B cell (primary cell): ENCODE data around the gene DNAH10. TPM values are rescaled to one million over a fixed set of nuclear protein-coding genes. Genes with fewer than 3 reads are reported as not detected.

Source experiments
- ATAC-seq: fragments of 200-7000 bp; cut with Tn5 transposase; one replicate; pipeline ENCODE4 v1.10.0; 2021; ENCODE audit warnings: low read depth, mild to moderate bottlenecking, moderate number of reproducible peaks, moderate library complexity
- CTCF ChIA-PET: fragments of 350-600 bp; sonication (Branson Sonifier 250); formaldehyde crosslinking; loops from one replicate; lab custom pipeline; 2021; ENCODE audit warnings: antibody characterized with exemption, inconsistent platforms; lab: Charles Lee
- POLR2A ChIA-PET: fragments of 350-600 bp; sonication (Branson Sonifier 250); formaldehyde crosslinking; loops from one replicate; lab custom pipeline; 2021; ENCODE audit warnings: antibody characterized with exemption; lab: Charles Lee
- DNase-seq: peaks from one replicate; pipeline ENCODE4 v3.0.0; 2013
- H2AFZ ChIP-seq: 2 replicates; pipeline ENCODE4 v1.6.1; 2012; ENCODE audit warnings: mild to moderate bottlenecking, low read depth, low read length; ENCODE audit not compliant: insufficient read depth, poor library complexity, severe bottlenecking
- H3K27ac ChIP-seq, 2 donors: 1 replicate in 1 of 2; 2 replicates in 1 of 2; pipeline ENCODE4 v1.5.1; 2012 to 2013; ENCODE audit warnings: low read length in 2 of 2, mild to moderate bottlenecking in 2 of 2, moderate library complexity in 1 of 2
- H3K27me3 ChIP-seq, 4 experiments: fragments of 200-600 bp in 1 of 4; sonication (generic) in 1 of 4; replicated peaks in 1 of 4; 1 replicate in 2 of 4; 2 replicates in 2 of 4; pipeline versions ENCODE4 v1.6.1 to v1.7.0; 2013 to 2016; ENCODE audit warnings: low read length in 3 of 4, mild to moderate bottlenecking in 2 of 4, mixed read lengths in 1 of 4, moderate library complexity in 1 of 4; ENCODE audit not compliant: insufficient read depth in 4 of 4, control insufficient read depth in 3 of 4; ENCODE audit errors: control extremely low read depth in 1 of 4
- H3K36me3 ChIP-seq, 2 experiments: replicated peaks in 1 of 2; 1 replicate in 1 of 2; 2 replicates in 1 of 2; pipeline versions ENCODE4 v1.6.1 to v1.7.1; 2013; ENCODE audit warnings: low read length in 1 of 2; ENCODE audit not compliant: insufficient read depth in 2 of 2, control insufficient read depth in 1 of 2; ENCODE audit errors: control extremely low read depth in 1 of 2, extremely low read depth in 1 of 2
- H3K4me1 ChIP-seq, 2 donors: fragments of 200-600 bp in 1 of 2; sonication (generic) in 1 of 2; 1 replicate in 1 of 2; 2 replicates in 1 of 2; pipeline versions ENCODE4 v1.5.1 to v1.6.1; 2013 to 2017; ENCODE audit warnings: low read length in 2 of 2; ENCODE audit not compliant: control insufficient read depth in 2 of 2, insufficient read depth in 2 of 2
- H3K4me2 ChIP-seq: replicated peaks from 2 replicates; pipeline ENCODE3; 2012; ENCODE audit warnings: mild to moderate bottlenecking, low read depth, low read length; ENCODE audit not compliant: poor library complexity, severe bottlenecking
- H3K4me3 ChIP-seq, 5 experiments: fragments of 200-600 bp in 1 of 5; sonication (generic) in 1 of 5; 1 replicate in 3 of 5; 2 replicates in 2 of 5; pipeline versions ENCODE4 v1.5.1 to v1.7.0; 2011 to 2016; ENCODE audit warnings: low read length in 4 of 5, mild to moderate bottlenecking in 4 of 5, low read depth in 2 of 5, control low read depth in 1 of 5, moderate library complexity in 1 of 5; ENCODE audit not compliant: insufficient read depth in 1 of 5; ENCODE audit errors: control extremely low read depth in 1 of 5, extremely low read depth in 1 of 5
- H3K79me2 ChIP-seq: fragments of 200-600 bp; sonication (generic); one replicate; pipeline ENCODE4 v1.6.0; 2016; ENCODE audit warnings: low read length; ENCODE audit not compliant: control insufficient read depth, insufficient read depth
- H3K9ac ChIP-seq: fragments of 200-600 bp; sonication (generic); 2 replicates; pipeline ENCODE4 v1.6.1; 2017; ENCODE audit warnings: mild to moderate bottlenecking, low read length, moderate library complexity
- H3K9me3 ChIP-seq, 3 donors: one replicate each; pipeline versions ENCODE4 v1.6.1 to v1.7.1; 2013; ENCODE audit warnings: low read length in 2 of 3; ENCODE audit not compliant: control insufficient read depth in 2 of 3, insufficient read depth in 1 of 3; ENCODE audit errors: control extremely low read depth in 1 of 3
- H4K20me1 ChIP-seq: 2 replicates; pipeline ENCODE4 v1.6.0; 2012; ENCODE audit warnings: mild to moderate bottlenecking, low read length; ENCODE audit not compliant: insufficient read depth, control insufficient read depth, poor library complexity, severe bottlenecking
- H3K27ac Mint-ChIP-seq: one replicate; pipeline ENCODE4 v1.8.0; 2021; ENCODE audit warnings: mixed read lengths
- H3K27me3 Mint-ChIP-seq: one replicate; pipeline ENCODE4 v1.8.0; 2021; ENCODE audit warnings: mixed read lengths
- H3K4me1 Mint-ChIP-seq: one replicate; pipeline ENCODE4 v1.8.0; 2021; ENCODE audit warnings: mixed read lengths
- H3K4me3 Mint-ChIP-seq: one replicate; pipeline ENCODE4 v1.8.0; 2021; ENCODE audit warnings: mixed read lengths
- H3K9me3 Mint-ChIP-seq: one replicate; pipeline ENCODE4 v1.8.0; 2022; ENCODE audit warnings: mixed read lengths; ENCODE audit not compliant: insufficient read depth
- CTCF ChIP-seq: fragments of 200-600 bp; IDR thresholded peaks from one replicate; pipeline ENCODE4 v1.8.0; 2022; ENCODE audit warnings: antibody characterized with exemption, mild to moderate bottlenecking
- EZH2 ChIP-seq: IDR thresholded peaks from 2 replicates; pipeline ENCODE4 v1.6.1; 2012; ENCODE audit warnings: borderline replicate concordance, low read depth, mild to moderate bottlenecking, moderate library complexity, low read length; ENCODE audit not compliant: insufficient read depth, poor library complexity, severe bottlenecking
- WGBS: methylation state at CpG from one replicate; pipeline ENCODE4 v1.1.5; 2013; ENCODE audit warnings: missing lambda C conversion rate; ENCODE audit not compliant: insufficient coverage; 5-methylcytosine and 5-hydroxymethylcytosine counted together
- intact Hi-C: fragments of 100-400 bp; cut with micrococcal nuclease; formaldehyde crosslinking; loops from one replicate; pipeline ENCODE4 v1.10.0; 2022
- polyA plus RNA-seq: library from polyadenylated mRNA; depleted of rRNA; stranded (reverse); fragments of >200 nt; gene quantifications from 2 replicates; pipeline ENCODE4 v1.2.3, GENCODE V29; 2012
- total RNA-seq, 2 donors: library from RNA; stranded (reverse); fragments of 120-200 nt in 1 of 2; gene quantifications; 1 replicate in 1 of 2; 2 replicates in 1 of 2; pipeline versions ENCODE4 v1.2.3 to v1.2.4, GENCODE V29; 2013 to 2022

The DNAH10 gene
- total and polyA plus RNA-seq, 2 donors (not counting 1 experiment from before 2014, with no cell fraction given), result 0.24 to 0.99 TPM

DNA sequence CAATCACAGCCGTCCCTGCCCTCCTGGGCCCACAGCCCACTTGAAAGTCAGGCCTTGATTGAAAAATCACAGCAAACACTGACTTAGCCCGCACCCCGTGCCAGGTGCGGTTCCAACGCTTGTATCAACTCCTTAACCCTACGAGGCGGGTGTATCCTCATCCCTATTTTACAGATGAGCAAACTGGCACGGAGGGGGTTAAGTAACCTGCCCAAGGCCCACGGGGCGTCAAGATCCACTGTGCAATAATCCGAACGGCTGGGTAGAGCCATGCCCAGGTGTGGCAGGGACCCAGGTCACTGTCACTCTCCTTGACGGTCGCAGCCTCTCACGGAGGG, 583 bp downstream of the DNAH10 start:
- no peaks in the 10 kb centered on the region for H3K9me3 Mint-ChIP-seq
- DNase-seq, result no peak
- TF ChIP-seq CTCF (no peak), EZH2 (no peak)
- H3K9ac ChIP-seq, result peak overlapping the region; percentile 73
- H3K4me3 ChIP-seq, result peak overlapping the region in 4 of 5 experiments; percentile 54 to 73 (median 66)
- H3K4me1 ChIP-seq, result peaks cover 9 to 16% of the 10 kb centered on the region in 2 donors
- peak overlapping the region; percentile 83 for H3K4me2 ChIP-seq
- ChIA-PET CTCF (interaction anchor here (1.5 kb wide), 1 partner anchor 10 kb away, joined by 3 read pairs; no protein-coding TSS in a partner anchor), POLR2A (no interaction called here)
- H3K27ac Mint-ChIP-seq, result no peak overlapping the region
- peak overlapping the region; percentile 78 for H2AFZ ChIP-seq
- no peak for ATAC-seq
- no peaks in the 10 kb centered on the region for H3K9me3 ChIP-seq
- no peaks in the 10 kb centered on the region for H3K79me2 ChIP-seq
- peaks cover 0 to 4% of the 10 kb centered on the region in 2 experiments for H3K36me3 ChIP-seq
- peaks cover 14% of the 10 kb centered on the region for H3K4me1 Mint-ChIP-seq
- no peaks in the 10 kb centered on the region for H4K20me1 ChIP-seq
- no peaks in the 10 kb centered on the region for H3K27me3 ChIP-seq
- peak overlapping the region; percentile 94 for H3K4me3 Mint-ChIP-seq
- H3K27ac ChIP-seq, result no peak overlapping the region
- 46% methylated on average over 11 of the region's 15 CpGs for WGBS
- intact Hi-C loops, result loop anchor here (1.0 to 5.0 kb wide), 2 partner anchors 129 to 180 kb away; partner anchors contain the start of genes EIF2B1, GTF2H3 and TMED2
- no peaks in the 10 kb centered on the region for H3K27me3 Mint-ChIP-seq

GRCh38 chr12:123763093-123763492, 992 bp downstream of the DNAH10 start:
- H3K4me2 ChIP-seq, result peak overlapping the region; percentile 83

More at GRCh38 chr12:123763093-123763492, 992 bp downstream of the DNAH10 start:
- H3K27ac Mint-ChIP-seq, result no peak overlapping the region
- H4K20me1 ChIP-seq, result no peaks in the 10 kb centered on the region
- TF ChIP-seq CTCF (no peak), EZH2 (no peak)
- peaks cover 9 to 20% of the 10 kb centered on the region in 2 donors for H3K4me1 ChIP-seq
- peaks cover 0 to under 1% of the 10 kb centered on the region in 2 experiments for H3K36me3 ChIP-seq
- peak overlapping the region; percentile 73 for H3K9ac ChIP-seq
- H3K27ac ChIP-seq, result no peak overlapping the region
- intact Hi-C loops, result loop anchor here (5.0 kb wide), 1 partner anchor 181 kb away; the partner anchor contains the start of gene TMED2
- no peaks in the 10 kb centered on the region for H3K79me2 ChIP-seq
- no peak for DNase-seq
- 98% methylated on average over 6 of the region's 8 CpGs for WGBS
- peak overlapping the region; percentile 94 for H3K4me3 Mint-ChIP-seq
- H3K9me3 ChIP-seq, result no peaks in the 10 kb centered on the region
- ChIA-PET CTCF (no interaction called here), POLR2A (no interaction called here)
- H3K9me3 Mint-ChIP-seq, result no peaks in the 10 kb centered on the region
- H3K27me3 Mint-ChIP-seq, result no peaks in the 10 kb centered on the region
- peak overlapping the region; percentile 78 for H2AFZ ChIP-seq
- no peak for ATAC-seq
- peak overlapping the region in 1 of 5 experiments; percentile 73 for H3K4me3 ChIP-seq
- peaks cover 15% of the 10 kb centered on the region for H3K4me1 Mint-ChIP-seq
- H3K27me3 ChIP-seq, result no peaks in the 10 kb centered on the region
